Osteocyte (in vitro differentiated cells): ENCODE data around the gene EPB41L2. TPM values are rescaled to one million over a fixed set of nuclear protein-coding genes. Genes with fewer than 3 reads are reported as not detected.

Experiments used
- DNase-seq: peaks from one replicate; pipeline ENCODE4 v3.0.0; 2021; ENCODE audit warnings: mixed read lengths; ENCODE audit not compliant: unreplicated experiment; ENCODE audit errors: extremely low spot score
- H3K27ac Mint-ChIP-seq: one replicate; pipeline ENCODE4 v1.8.0; 2021; ENCODE audit warnings: mild to moderate bottlenecking, mixed read lengths; ENCODE audit not compliant: unreplicated experiment
- H3K27me3 Mint-ChIP-seq: one replicate; pipeline ENCODE4 v1.8.0; 2021; ENCODE audit warnings: mixed read lengths; ENCODE audit not compliant: unreplicated experiment
- H3K36me3 Mint-ChIP-seq: one replicate; pipeline ENCODE4 v1.8.0; 2021; ENCODE audit warnings: mixed read lengths; ENCODE audit not compliant: unreplicated experiment
- H3K4me1 Mint-ChIP-seq: one replicate; pipeline ENCODE4 v1.8.0; 2021; ENCODE audit warnings: mixed read lengths; ENCODE audit not compliant: unreplicated experiment
- H3K4me3 Mint-ChIP-seq: one replicate; pipeline ENCODE4 v1.8.0; 2021; ENCODE audit warnings: mild to moderate bottlenecking, moderate library complexity, mixed read lengths; ENCODE audit not compliant: unreplicated experiment
- H3K9me3 Mint-ChIP-seq: one replicate; pipeline ENCODE4 v1.8.0; 2021; ENCODE audit warnings: mixed read lengths; ENCODE audit not compliant: unreplicated experiment
- CTCF ChIP-seq: fragments of 200-600 bp; sonication (generic); IDR thresholded peaks from 2 replicates; pipeline ENCODE4 v1.5.0; 2021; ENCODE audit warnings: antibody characterized with exemption, mild to moderate bottlenecking, moderate library complexity
- total RNA-seq: library from RNA; stranded (reverse); gene quantifications from 2 replicates; pipeline ENCODE4 v1.2.1, GENCODE V29; 2021

EPB41L2 gene
- total RNA-seq, 1 donor from 2014 or later = 65.3 TPM

GRCh38 chr6:130794010-130794697 is 268.9 kb downstream of the EPB41L2 start:
- no peak overlapping the region for H3K27ac Mint-ChIP-seq
- H3K4me1 Mint-ChIP-seq = peaks cover 22% of the 10 kb centered on the region
- peaks cover 15% of the 10 kb centered on the region for H3K9me3 Mint-ChIP-seq
- H3K36me3 Mint-ChIP-seq = peaks cover 9% of the 10 kb centered on the region
- peaks cover 3% of the 10 kb centered on the region for H3K27me3 Mint-ChIP-seq
- DNase-seq = no peak
- no peak for TF ChIP-seq CTCF
- no peak overlapping the region for H3K4me3 Mint-ChIP-seq

Other genes with a start within 250 kb of the EPB41L2 start
- gene SMLR1, start 235.8 kb downstream of the EPB41L2 start, total RNA-seq = not detected in 2 replicates
- gene AKAP7, start 72.2 kb upstream of the EPB41L2 start, total RNA-seq = 4.4 and 4.5 TPM in 2 replicates